Astrocyte (in vitro differentiated cells and primary cell): Measurements from ENCODE around the gene RAB40C. TPM values are rescaled to one million over a fixed set of nuclear protein-coding genes. Genes with fewer than 3 reads are reported as not detected.

Source experiments
- DNase-seq: peaks from one replicate; pipeline ENCODE4 v3.0.0-alpha.2; 2010; ENCODE audit warnings: low read depth
- FAIRE-seq: peaks from 2 replicates; lab custom pipeline; 2011; peaks lifted over from hg19 to GRCh38; lab: Jason Lieb, UNC
- H2AFZ ChIP-seq: 2 replicates; pipeline ENCODE4 v1.6.0; 2012; ENCODE audit warnings: low read depth, low read length, inconsistent platforms
- H3K27ac ChIP-seq: 2 replicates; pipeline ENCODE4 v1.5.1; 2011; ENCODE audit warnings: low read depth, low read length, inconsistent platforms
- H3K27me3 ChIP-seq: 2 replicates; pipeline ENCODE4 v1.6.0; 2011; ENCODE audit warnings: low read length, inconsistent platforms; ENCODE audit not compliant: insufficient read depth
- H3K36me3 ChIP-seq: 2 replicates; pipeline ENCODE4 v1.5.1; 2011; ENCODE audit warnings: low read length, inconsistent platforms; ENCODE audit not compliant: insufficient read depth
- H3K4me1 ChIP-seq: 2 replicates; pipeline ENCODE4 v1.5.1; 2011; ENCODE audit warnings: low read length, inconsistent platforms; ENCODE audit not compliant: insufficient read depth
- H3K4me2 ChIP-seq: 2 replicates; pipeline ENCODE4 v1.6.0; 2012; ENCODE audit warnings: low read length, inconsistent platforms
- H3K4me3 ChIP-seq: 2 replicates; pipeline ENCODE4 v1.5.1; 2011; ENCODE audit warnings: low read depth, mild to moderate bottlenecking, low read length, inconsistent platforms; ENCODE audit not compliant: insufficient read depth
- H3K79me2 ChIP-seq: 2 replicates; pipeline ENCODE4 v1.6.0; 2012; ENCODE audit warnings: mild to moderate bottlenecking, low read length, inconsistent platforms; ENCODE audit not compliant: insufficient read depth
- H3K9ac ChIP-seq: 2 replicates; pipeline ENCODE4 v1.6.0; 2012; ENCODE audit warnings: mild to moderate bottlenecking, low read length, inconsistent platforms
- H3K9me3 ChIP-seq: 2 replicates; pipeline ENCODE4 v1.5.1; 2012; ENCODE audit warnings: low read depth, mild to moderate bottlenecking, low read length, inconsistent platforms; ENCODE audit not compliant: insufficient read depth
- H4K20me1 ChIP-seq: 2 replicates; pipeline ENCODE4 v1.6.0; 2012; ENCODE audit warnings: low read length, inconsistent platforms; ENCODE audit not compliant: insufficient read depth
- H3K27ac Mint-ChIP-seq: one replicate; pipeline ENCODE4 v1.8.0; 2021; ENCODE audit warnings: mild to moderate bottlenecking, mixed read lengths; ENCODE audit not compliant: unreplicated experiment
- H3K27me3 Mint-ChIP-seq: one replicate; pipeline ENCODE4 v1.8.0; 2021; ENCODE audit warnings: low read depth, mixed read lengths; ENCODE audit not compliant: unreplicated experiment
- H3K36me3 Mint-ChIP-seq: one replicate; pipeline ENCODE4 v1.8.0; 2021; ENCODE audit warnings: low read depth, mixed read lengths; ENCODE audit not compliant: unreplicated experiment
- H3K4me1 Mint-ChIP-seq: one replicate; pipeline ENCODE4 v1.8.0; 2021; ENCODE audit warnings: low read depth, mixed read lengths; ENCODE audit not compliant: unreplicated experiment
- H3K4me3 Mint-ChIP-seq: one replicate; pipeline ENCODE4 v1.8.0; 2021; ENCODE audit warnings: mild to moderate bottlenecking, moderate library complexity, mixed read lengths; ENCODE audit not compliant: unreplicated experiment
- H3K9me3 Mint-ChIP-seq: one replicate; pipeline ENCODE4 v1.8.0; 2021; ENCODE audit warnings: mild to moderate bottlenecking, mixed read lengths; ENCODE audit not compliant: unreplicated experiment
- CTCF ChIP-seq: IDR thresholded peaks from 2 replicates; pipeline ENCODE4 v1.5.1; 2011; ENCODE audit warnings: low read depth, mild to moderate bottlenecking, inconsistent platforms, low read length, moderate library complexity; ENCODE audit not compliant: insufficient read depth
- EZH2 ChIP-seq: IDR thresholded peaks from 2 replicates; pipeline ENCODE4 v1.6.1; 2012; ENCODE audit warnings: mild to moderate bottlenecking, low read length, inconsistent platforms; ENCODE audit not compliant: insufficient read depth
- microRNA-seq: library from miRNA; unstranded; fragments of <30 nt; microRNA quantifications from one replicate; pipeline ENCODE4 v1.2.0, GENCODE V29; 2020
- total RNA-seq: library from RNA; stranded (reverse); gene quantifications from 2 replicates; pipeline ENCODE4 v1.2.1, GENCODE V29; 2021

Gene RAB40C
- total RNA-seq, 1 donor from 2014 or later: 13.0 TPM

GRCh38 chr16:678209-678857 lies 88.5 kb downstream of the RAB40C start:
- Histone ChIP-seq H2AFZ (no peak overlapping the region), H3K9me3 (no peaks in the 10 kb centered on the region), H4K20me1 (peaks cover 52% of the 10 kb centered on the region), H3K4me1 (peaks cover 33% of the 10 kb centered on the region), H3K79me2 (peaks cover 31% of the 10 kb centered on the region), H3K4me2 (no peak overlapping the region), H3K36me3 (peaks cover 3% of the 10 kb centered on the region), H3K27ac (no peak overlapping the region), H3K9ac (no peak overlapping the region), H3K4me3 (no peak overlapping the region), H3K27me3 (no peaks in the 10 kb centered on the region)
- no peaks in the 10 kb centered on the region for H3K27me3 Mint-ChIP-seq
- no peak for FAIRE-seq
- peaks cover 9% of the 10 kb centered on the region for H3K36me3 Mint-ChIP-seq
- no peak overlapping the region for H3K27ac Mint-ChIP-seq
- DNase-seq: no peak
- no peak overlapping the region for H3K4me3 Mint-ChIP-seq
- no peaks in the 10 kb centered on the region for H3K9me3 Mint-ChIP-seq
- H3K4me1 Mint-ChIP-seq: peaks cover 12% of the 10 kb centered on the region
- TF ChIP-seq EZH2 (no peak), CTCF (no peak)

Small RNA genes within 50 kb of the gene (microRNA-seq; reads per million reads assigned to microRNA genes)
- 43.8 reads per million, percentile 56 among the genes with 10 or more reads in this experiment for gene MIR3176

Other genes with a start within 250 kb of the RAB40C start
- 27.0 and 28.8 TPM in 2 replicates for gene AXIN1, start 237.3 kb upstream of the RAB40C start, total RNA-seq
- gene MRPL28, start 219.5 kb upstream of the RAB40C start, total RNA-seq: 89.2 and 95.8 TPM in 2 replicates
- 80.5 and 86.3 TPM in 2 replicates for gene PGAP6, start 208.1 kb upstream of the RAB40C start, total RNA-seq
- gene NME4, start 192.9 kb upstream of the RAB40C start, total RNA-seq: 268 and 275 TPM in 2 replicates
- 13.4 and 17.4 TPM in 2 replicates for gene DECR2, start 188.2 kb upstream of the RAB40C start, total RNA-seq
- gene RAB11FIP3, start 164.4 kb upstream of the RAB40C start, total RNA-seq: 21.0 and 21.2 TPM in 2 replicates
- 33.6 and 38.7 TPM in 2 replicates for gene CAPN15, start 62.4 kb upstream of the RAB40C start, total RNA-seq
- gene PRR35, start 29.7 kb upstream of the RAB40C start, total RNA-seq: 0.09 TPM in 1 of 2 replicates, not detected in the other
- gene NHLRC4, start 23.1 kb upstream of the RAB40C start, total RNA-seq: 0.50 and 0.73 TPM in 2 replicates
- 22.2 and 22.4 TPM in 2 replicates for gene PIGQ, start 20.1 kb upstream of the RAB40C start, total RNA-seq
- 0.43 and 0.89 TPM in 2 replicates for gene WFIKKN1, start 40.9 kb downstream of the RAB40C start, total RNA-seq
- 56.4 and 59.6 TPM in 2 replicates for gene METTL26, start 46.2 kb downstream of the RAB40C start, total RNA-seq
- 20.9 and 23.7 TPM in 2 replicates for gene MCRIP2, start 51.8 kb downstream of the RAB40C start, total RNA-seq
- 16.1 and 21.2 TPM in 2 replicates for gene WDR90, start 59.3 kb downstream of the RAB40C start, total RNA-seq
- gene RHOT2, start 78.1 kb downstream of the RAB40C start, total RNA-seq: 87.3 and 93.2 TPM in 2 replicates
- 4.0 and 4.9 TPM in 2 replicates for gene RHBDL1, start 85.6 kb downstream of the RAB40C start, total RNA-seq
- 138 and 140 TPM in 2 replicates for gene STUB1, start 90.3 kb downstream of the RAB40C start, total RNA-seq
- 24.6 and 26.8 TPM in 2 replicates for gene JMJD8, start 94.3 kb downstream of the RAB40C start, total RNA-seq
- 8.2 and 9.5 TPM in 2 replicates for gene WDR24, start 100.3 kb downstream of the RAB40C start, total RNA-seq
- 3.7 and 5.2 TPM in 2 replicates for gene FBXL16, start 115.7 kb downstream of the RAB40C start, total RNA-seq
- gene METRN, start 125.1 kb downstream of the RAB40C start, total RNA-seq: 30.1 and 31.5 TPM in 2 replicates
- gene ANTKMT, start 131.1 kb downstream of the RAB40C start, total RNA-seq: 22.6 and 26.6 TPM in 2 replicates
- 2.1 and 4.7 TPM in 2 replicates for gene CCDC78, start 136.4 kb downstream of the RAB40C start, total RNA-seq
- gene HAGHL, start 137.0 kb downstream of the RAB40C start, total RNA-seq: 15.5 and 17.6 TPM in 2 replicates
- 18.5 and 19.6 TPM in 2 replicates for gene CIAO3, start 150.9 kb downstream of the RAB40C start, total RNA-seq
- gene MSLN, start 170.7 kb downstream of the RAB40C start, total RNA-seq: not detected in 2 replicates
- gene RPUSD1, start 198.3 kb downstream of the RAB40C start, total RNA-seq: 27.5 and 28.8 TPM in 2 replicates
- 9.8 and 14.8 TPM in 2 replicates for gene CHTF18, start 198.6 kb downstream of the RAB40C start, total RNA-seq
- not detected in 2 replicates for gene GNG13, start 210.7 kb downstream of the RAB40C start, total RNA-seq